ENCODE data around the gene FRY.

FRY gene

DNA sequence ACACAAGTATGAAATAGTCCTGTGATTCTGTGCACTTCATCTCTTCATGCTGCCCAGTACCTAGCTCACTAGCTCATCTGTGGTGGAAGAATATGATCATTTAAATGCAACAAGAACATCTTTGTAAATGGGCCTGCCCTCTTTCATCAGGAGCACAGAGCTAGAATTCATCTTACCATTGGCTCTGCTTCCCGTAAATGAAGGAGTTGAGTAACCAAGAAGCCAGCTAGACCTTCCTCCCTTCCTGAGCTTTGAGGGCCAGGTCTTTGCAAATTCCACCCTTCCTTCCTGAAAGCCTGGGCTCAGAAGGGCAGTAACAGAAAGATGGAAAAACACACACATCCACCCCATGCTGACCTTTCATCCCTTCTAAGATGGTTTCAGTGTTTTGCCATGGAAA, 82.0 kb downstream of the FRY start:
- TF ChIP-seq, protein P1, sequence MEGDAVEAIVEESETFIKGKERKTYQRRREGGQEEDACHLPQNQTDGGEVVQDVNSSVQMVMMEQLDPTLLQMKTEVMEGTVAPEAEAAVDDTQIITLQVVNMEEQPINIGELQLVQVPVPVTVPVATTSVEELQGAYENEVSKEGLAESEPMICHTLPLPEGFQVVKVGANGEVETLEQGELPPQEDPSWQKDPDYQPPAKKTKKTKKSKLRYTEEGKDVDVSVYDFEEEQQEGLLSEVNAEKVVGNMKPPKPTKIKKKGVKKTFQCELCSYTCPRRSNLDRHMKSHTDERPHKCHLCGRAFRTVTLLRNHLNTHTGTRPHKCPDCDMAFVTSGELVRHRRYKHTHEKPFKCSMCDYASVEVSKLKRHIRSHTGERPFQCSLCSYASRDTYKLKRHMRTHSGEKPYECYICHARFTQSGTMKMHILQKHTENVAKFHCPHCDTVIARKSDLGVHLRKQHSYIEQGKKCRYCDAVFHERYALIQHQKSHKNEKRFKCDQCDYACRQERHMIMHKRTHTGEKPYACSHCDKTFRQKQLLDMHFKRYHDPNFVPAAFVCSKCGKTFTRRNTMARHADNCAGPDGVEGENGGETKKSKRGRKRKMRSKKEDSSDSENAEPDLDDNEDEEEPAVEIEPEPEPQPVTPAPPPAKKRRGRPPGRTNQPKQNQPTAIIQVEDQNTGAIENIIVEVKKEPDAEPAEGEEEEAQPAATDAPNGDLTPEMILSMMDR (IDR thresholded peaks at IDR 0.05; ENCODE audit: low read depth, low read length, missing control alignments): no peak
- no peak for DNase-seq (ENCODE audit: low read depth)
- in situ Hi-C loops (cut with HindIII; ENCODE audit: low sequenced_read_pairs): no loop called here
- no peak overlapping the region for H3K4me3 ChIP-seq (ENCODE audit: low read depth, low read length)

GRCh38 chr13:32114284-32114950, 82.8 kb downstream of the FRY start:
- H3K4me3 ChIP-seq (ENCODE audit: low read depth, low read length): no peak overlapping the region
- TF ChIP-seq, protein P1 (IDR thresholded peaks at IDR 0.05; ENCODE audit: low read depth, low read length, missing control alignments): no peak
- no peak for DNase-seq (ENCODE audit: low read depth)
- in situ Hi-C loops (cut with HindIII; ENCODE audit: low sequenced_read_pairs): no loop called here

DNA sequence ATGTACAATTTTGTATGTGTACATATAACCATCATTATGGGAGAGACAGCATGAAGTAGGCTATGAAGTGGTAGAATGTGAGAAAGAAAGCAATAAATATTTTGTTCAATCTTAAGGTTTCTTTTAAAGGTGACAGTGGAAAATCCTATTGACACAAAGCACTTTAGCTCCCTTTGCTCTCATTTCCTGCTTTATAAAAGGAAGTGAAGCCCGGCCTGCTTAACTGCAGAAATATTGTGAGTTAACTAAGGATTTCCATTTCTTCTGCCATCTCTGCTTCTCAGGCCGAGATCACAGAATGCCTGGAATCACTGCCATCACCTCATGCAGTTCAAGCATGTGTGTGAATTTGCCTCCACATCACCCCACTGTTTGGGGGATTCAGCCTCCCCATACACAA, 83.5 kb downstream of the FRY start:
- DNase-seq (ENCODE audit: low read depth): no peak
- H3K4me3 ChIP-seq (ENCODE audit: low read depth, low read length): no peak overlapping the region
- in situ Hi-C loops (cut with HindIII; ENCODE audit: low sequenced_read_pairs): no loop called here
- TF ChIP-seq, protein P1 (IDR thresholded peaks at IDR 0.05; ENCODE audit: low read depth, low read length, missing control alignments): no peak

- TF ChIP-seq, protein P1 (IDR thresholded peaks at IDR 0.05; ENCODE audit: low read depth, low read length, missing control alignments): no peak
- in situ Hi-C loops (cut with HindIII; ENCODE audit: low sequenced_read_pairs): no loop called here
- DNase-seq (ENCODE audit: low read depth): no peak
- H3K4me3 ChIP-seq (ENCODE audit: low read depth, low read length): no peak overlapping the region
Measured at GRCh38 chr13:32116210-32116609, 84.6 kb downstream of the FRY start.

- in situ Hi-C loops (cut with HindIII; ENCODE audit: low sequenced_read_pairs): no loop called here
- TF ChIP-seq, protein P1 (IDR thresholded peaks at IDR 0.05; ENCODE audit: low read depth, low read length, missing control alignments): no peak
- no peak for DNase-seq (ENCODE audit: low read depth)
- no peak overlapping the region for H3K4me3 ChIP-seq (ENCODE audit: low read depth, low read length)
Measured at GRCh38 chr13:32117001-32117400, 85.4 kb downstream of the FRY start.

GRCh38 chr13:32117701-32118100, 86.1 kb downstream of the FRY start:
- H3K4me3 ChIP-seq (ENCODE audit: low read depth, low read length): no peak overlapping the region
- no peak for DNase-seq (ENCODE audit: low read depth)
- TF ChIP-seq, protein P1 (IDR thresholded peaks at IDR 0.05; ENCODE audit: low read depth, low read length, missing control alignments): no peak
- in situ Hi-C loops (cut with HindIII; ENCODE audit: low sequenced_read_pairs): no loop called here

Data from astrocyte of the cerebellum (primary cell).